Adrenal gland (tissue), 5 donors: Measurements from ENCODE around the gene CCSER1.

ENCODE experiments used
- POLR2A ChIP-seq, 2 donors: fragments of 450-650 bp; IDR thresholded peaks; one replicate each; pipeline ENCODE4 v1.6.1; 2017; ENCODE audit warnings: antibody characterized with exemption in 2 of 2, mild to moderate bottlenecking in 2 of 2, moderate library complexity in 1 of 2
- TF ChIP-seq, protein P1 (sequence below), 6 experiments: fragments of 450-650 bp in 4 of 6; fragments of 200-600 bp in 2 of 6; sonication (generic) in 1 of 6; IDR thresholded peaks; 1 replicate in 5 of 6; 2 replicates in 1 of 6; pipeline versions ENCODE4 v1.5.1 to v1.8.0; 2016 to 2021; ENCODE audit warnings: antibody characterized with exemption in 6 of 6, mild to moderate bottlenecking in 2 of 6, moderate library complexity in 1 of 6
- donor health status: DM: no; HTN: no; CAD: no.

DNA sequence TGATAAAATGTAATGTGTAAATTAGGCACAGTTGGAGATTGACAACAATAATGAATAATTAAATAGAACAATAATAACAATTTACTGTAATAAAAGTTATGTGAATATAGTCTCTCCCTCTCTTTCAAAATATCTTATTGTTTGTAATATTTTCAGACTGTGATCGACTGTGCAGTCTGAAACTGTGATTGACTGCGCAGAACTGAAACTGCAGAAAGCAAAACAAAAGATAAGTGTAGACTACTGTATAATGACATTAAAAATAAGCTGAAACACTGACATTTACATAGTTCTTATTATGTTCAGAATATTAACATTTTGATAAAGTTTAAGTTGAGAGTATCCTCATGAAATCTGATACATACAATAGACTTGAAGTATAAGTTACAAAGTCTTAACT, 371.0 kb downstream of the CCSER1 start:
- TF ChIP-seq, protein P1, sequence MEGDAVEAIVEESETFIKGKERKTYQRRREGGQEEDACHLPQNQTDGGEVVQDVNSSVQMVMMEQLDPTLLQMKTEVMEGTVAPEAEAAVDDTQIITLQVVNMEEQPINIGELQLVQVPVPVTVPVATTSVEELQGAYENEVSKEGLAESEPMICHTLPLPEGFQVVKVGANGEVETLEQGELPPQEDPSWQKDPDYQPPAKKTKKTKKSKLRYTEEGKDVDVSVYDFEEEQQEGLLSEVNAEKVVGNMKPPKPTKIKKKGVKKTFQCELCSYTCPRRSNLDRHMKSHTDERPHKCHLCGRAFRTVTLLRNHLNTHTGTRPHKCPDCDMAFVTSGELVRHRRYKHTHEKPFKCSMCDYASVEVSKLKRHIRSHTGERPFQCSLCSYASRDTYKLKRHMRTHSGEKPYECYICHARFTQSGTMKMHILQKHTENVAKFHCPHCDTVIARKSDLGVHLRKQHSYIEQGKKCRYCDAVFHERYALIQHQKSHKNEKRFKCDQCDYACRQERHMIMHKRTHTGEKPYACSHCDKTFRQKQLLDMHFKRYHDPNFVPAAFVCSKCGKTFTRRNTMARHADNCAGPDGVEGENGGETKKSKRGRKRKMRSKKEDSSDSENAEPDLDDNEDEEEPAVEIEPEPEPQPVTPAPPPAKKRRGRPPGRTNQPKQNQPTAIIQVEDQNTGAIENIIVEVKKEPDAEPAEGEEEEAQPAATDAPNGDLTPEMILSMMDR (IDR thresholded peaks at IDR 0.05), result no peak
- no peak for TF ChIP-seq POLR2A (IDR thresholded peaks at IDR 0.05)
